ENCODE results near the gene LRRC8D. TPM values are rescaled to one million over a fixed set of nuclear protein-coding genes. Genes with fewer than 3 reads are reported as not detected.

The LRRC8D gene
- total RNA-seq, 1 experiment from 2014 or later, result 15.0 TPM

DNA sequence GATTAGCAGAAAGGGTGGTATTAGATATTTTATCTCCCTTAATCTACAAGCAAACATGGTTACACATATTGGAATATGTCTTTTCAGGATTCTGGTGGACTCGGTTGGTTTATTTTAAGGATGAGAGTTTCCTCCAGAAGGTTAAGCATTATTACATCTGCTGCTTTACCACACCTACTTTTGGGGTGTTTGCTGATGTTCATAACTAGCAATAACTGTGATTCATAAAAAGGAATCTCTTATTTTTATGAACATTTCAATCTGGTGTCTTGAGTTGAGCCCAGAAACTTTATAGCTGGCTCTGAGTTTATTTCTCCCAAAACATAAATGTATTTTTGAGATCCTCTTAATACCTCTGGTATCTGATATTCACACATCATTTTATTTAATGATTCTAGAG lies 82.7 kb downstream of the LRRC8D start (continued):
- no peak for TF ChIP-seq ZFX (IDR thresholded peaks at IDR 0.05)
- TF ChIP-seq YY1 (IDR thresholded peaks at IDR 0.05; ENCODE audit: extremely low read depth, insufficient replicate concordance, low read depth, low read length), result no peak
- TF ChIP-seq CBX3 (IDR thresholded peaks at IDR 0.05; ENCODE audit: low read depth), result no peak
- TF ChIP-seq, protein P1, sequence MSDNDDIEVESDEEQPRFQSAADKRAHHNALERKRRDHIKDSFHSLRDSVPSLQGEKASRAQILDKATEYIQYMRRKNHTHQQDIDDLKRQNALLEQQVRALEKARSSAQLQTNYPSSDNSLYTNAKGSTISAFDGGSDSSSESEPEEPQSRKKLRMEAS (IDR thresholded peaks at IDR 0.05), result no peak
- TF ChIP-seq, protein P2, sequence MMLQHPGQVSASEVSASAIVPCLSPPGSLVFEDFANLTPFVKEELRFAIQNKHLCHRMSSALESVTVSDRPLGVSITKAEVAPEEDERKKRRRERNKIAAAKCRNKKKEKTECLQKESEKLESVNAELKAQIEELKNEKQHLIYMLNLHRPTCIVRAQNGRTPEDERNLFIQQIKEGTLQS (IDR thresholded peaks at IDR 0.05), result no peak
- TF ChIP-seq ZNF274 (IDR thresholded peaks at IDR 0.05; ENCODE audit: low read depth, low read length), result no peak
- TF ChIP-seq FOSL1 (IDR thresholded peaks at IDR 0.05; ENCODE audit: low read depth), result no peak

DNA sequence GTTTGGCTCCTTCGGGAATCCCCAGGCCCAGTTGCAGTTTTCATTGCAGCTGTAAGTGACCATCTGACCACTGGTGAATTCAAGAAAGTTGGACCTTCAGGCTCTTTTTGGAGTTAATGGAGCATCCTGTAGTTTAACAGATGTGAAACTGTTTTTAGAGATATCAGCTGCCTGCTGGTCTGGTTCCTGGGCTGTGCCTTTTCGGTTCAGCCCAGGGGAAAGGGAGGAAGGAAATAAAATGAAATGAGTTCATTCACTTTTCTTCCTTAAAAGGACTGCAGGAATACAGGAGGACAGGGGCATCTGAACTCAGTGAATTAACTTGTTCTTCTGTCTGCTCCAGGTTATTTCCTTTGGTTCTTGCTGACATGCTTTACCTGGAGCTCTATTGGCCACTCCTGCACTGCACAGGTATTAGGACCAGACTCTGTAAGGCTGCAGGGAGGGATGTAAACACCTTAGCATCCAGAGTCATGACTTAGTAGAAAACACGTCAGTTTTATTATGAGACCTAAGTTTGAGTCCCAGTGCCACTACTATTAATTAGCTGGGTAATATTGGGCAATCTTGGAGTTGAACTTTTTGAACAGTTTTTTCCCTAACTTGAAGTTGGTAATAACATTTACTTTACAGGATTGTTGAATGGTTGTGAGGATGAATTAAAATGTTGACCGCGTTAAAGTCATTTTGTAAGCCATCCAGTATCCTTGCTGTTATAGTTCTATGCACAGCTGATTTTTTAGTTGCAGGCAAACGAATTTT lies 83.6 kb downstream of the LRRC8D start:
- DNase-seq (ENCODE audit: low read depth, low spot score) (no peak), ATAC-seq (no peak)
- RAD21 ChIA-PET (ENCODE audit: low non-redundant PET in 1 of 2, low total read pairs in 2 of 2, uncharacterized antibody in 2 of 2, unreplicated experiment in 2 of 2), result no interaction called here
- Histone ChIP-seq H3K4me3 (replicated peaks in 1 of 2; ENCODE audit: low read depth in 1 of 2, low read length in 2 of 2) (no peak overlapping the region), H3K27me3 (ENCODE audit: insufficient read depth, low read length) (no peaks in the 10 kb centered on the region), H3K27ac (ENCODE audit: low read depth, low read length) (no peak overlapping the region), H3K79me2 (ENCODE audit: insufficient read depth, low read length) (no peaks in the 10 kb centered on the region), H3K36me3 (ENCODE audit: control insufficient read depth in 1 of 2, insufficient read depth in 2 of 2, low read length in 2 of 2) (no peaks in the 10 kb centered on the region), H3K9me2 (ENCODE audit: insufficient read depth) (no peaks in the 10 kb centered on the region), H3K4me1 (ENCODE audit: control insufficient read depth in 1 of 2, insufficient read depth in 2 of 2, low read length in 2 of 2) (peaks cover 9 to 27% of the 10 kb centered on the region in 2 experiments), H3K4me2 (ENCODE audit: low read length) (no peak overlapping the region), H2AFZ (ENCODE audit: low read depth, low read length, poor library complexity, severe bottlenecking) (no peak overlapping the region), H3K9ac (ENCODE audit: low read length) (no peak overlapping the region), H4K20me1 (ENCODE audit: insufficient read depth) (no peaks in the 10 kb centered on the region), H3K9me3 (ENCODE audit: control insufficient read depth in 1 of 2, insufficient read depth in 1 of 2, low read depth in 1 of 2, low read length in 2 of 2) (no peaks in the 10 kb centered on the region)
- TF ChIP-seq, protein P3, sequence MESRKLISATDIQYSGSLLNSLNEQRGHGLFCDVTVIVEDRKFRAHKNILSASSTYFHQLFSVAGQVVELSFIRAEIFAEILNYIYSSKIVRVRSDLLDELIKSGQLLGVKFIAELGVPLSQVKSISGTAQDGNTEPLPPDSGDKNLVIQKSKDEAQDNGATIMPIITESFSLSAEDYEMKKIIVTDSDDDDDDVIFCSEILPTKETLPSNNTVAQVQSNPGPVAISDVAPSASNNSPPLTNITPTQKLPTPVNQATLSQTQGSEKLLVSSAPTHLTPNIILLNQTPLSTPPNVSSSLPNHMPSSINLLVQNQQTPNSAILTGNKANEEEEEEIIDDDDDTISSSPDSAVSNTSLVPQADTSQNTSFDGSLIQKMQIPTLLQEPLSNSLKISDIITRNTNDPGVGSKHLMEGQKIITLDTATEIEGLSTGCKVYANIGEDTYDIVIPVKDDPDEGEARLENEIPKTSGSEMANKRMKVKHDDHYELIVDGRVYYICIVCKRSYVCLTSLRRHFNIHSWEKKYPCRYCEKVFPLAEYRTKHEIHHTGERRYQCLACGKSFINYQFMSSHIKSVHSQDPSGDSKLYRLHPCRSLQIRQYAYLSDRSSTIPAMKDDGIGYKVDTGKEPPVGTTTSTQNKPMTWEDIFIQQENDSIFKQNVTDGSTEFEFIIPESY (IDR thresholded peaks at IDR 0.05; ENCODE audit: extremely low read depth, insufficient replicate concordance, low read length), result no peak
- TF ChIP-seq ZFX (IDR thresholded peaks at IDR 0.05) (no peak), TCF7L2 (IDR thresholded peaks at IDR 0.05; ENCODE audit: borderline replicate concordance, extremely low read depth, insufficient read depth, insufficient read length) (no peak), ZNF274 (IDR thresholded peaks at IDR 0.05; ENCODE audit: low read depth, low read length) (no peak), EZH2 (IDR thresholded peaks at IDR 0.05) (no peak), FOSL1 (IDR thresholded peaks at IDR 0.05; ENCODE audit: low read depth) (no peak), POLR2A (IDR thresholded peaks at IDR 0.05; ENCODE audit: borderline replicate concordance, extremely low read depth, insufficient read depth, insufficient read length) (no peak), POLR2AphosphoS5 (IDR thresholded peaks at IDR 0.05; ENCODE audit: low read depth, low read length) (no peak), EGR1 (IDR thresholded peaks at IDR 0.05; ENCODE audit: low read depth) (no peak), SRF (IDR thresholded peaks at IDR 0.05; ENCODE audit: low read depth) (no peak), YY1 (IDR thresholded peaks at IDR 0.05; ENCODE audit: extremely low read depth, insufficient replicate concordance, low read depth, low read length) (no peak), RAD21 (IDR thresholded peaks at IDR 0.05; ENCODE audit: low read depth) (no peak), ELF1 (IDR thresholded peaks at IDR 0.05; ENCODE audit: borderline replicate concordance, low read depth) (no peak), CEBPB (IDR thresholded peaks at IDR 0.05; ENCODE audit: low read depth) (no peak)
- TF ChIP-seq, protein P2 (IDR thresholded peaks at IDR 0.05), result no peak
- TF ChIP-seq, protein P1 (IDR thresholded peaks at IDR 0.05), result no peak
- TF ChIP-seq, protein P4, sequence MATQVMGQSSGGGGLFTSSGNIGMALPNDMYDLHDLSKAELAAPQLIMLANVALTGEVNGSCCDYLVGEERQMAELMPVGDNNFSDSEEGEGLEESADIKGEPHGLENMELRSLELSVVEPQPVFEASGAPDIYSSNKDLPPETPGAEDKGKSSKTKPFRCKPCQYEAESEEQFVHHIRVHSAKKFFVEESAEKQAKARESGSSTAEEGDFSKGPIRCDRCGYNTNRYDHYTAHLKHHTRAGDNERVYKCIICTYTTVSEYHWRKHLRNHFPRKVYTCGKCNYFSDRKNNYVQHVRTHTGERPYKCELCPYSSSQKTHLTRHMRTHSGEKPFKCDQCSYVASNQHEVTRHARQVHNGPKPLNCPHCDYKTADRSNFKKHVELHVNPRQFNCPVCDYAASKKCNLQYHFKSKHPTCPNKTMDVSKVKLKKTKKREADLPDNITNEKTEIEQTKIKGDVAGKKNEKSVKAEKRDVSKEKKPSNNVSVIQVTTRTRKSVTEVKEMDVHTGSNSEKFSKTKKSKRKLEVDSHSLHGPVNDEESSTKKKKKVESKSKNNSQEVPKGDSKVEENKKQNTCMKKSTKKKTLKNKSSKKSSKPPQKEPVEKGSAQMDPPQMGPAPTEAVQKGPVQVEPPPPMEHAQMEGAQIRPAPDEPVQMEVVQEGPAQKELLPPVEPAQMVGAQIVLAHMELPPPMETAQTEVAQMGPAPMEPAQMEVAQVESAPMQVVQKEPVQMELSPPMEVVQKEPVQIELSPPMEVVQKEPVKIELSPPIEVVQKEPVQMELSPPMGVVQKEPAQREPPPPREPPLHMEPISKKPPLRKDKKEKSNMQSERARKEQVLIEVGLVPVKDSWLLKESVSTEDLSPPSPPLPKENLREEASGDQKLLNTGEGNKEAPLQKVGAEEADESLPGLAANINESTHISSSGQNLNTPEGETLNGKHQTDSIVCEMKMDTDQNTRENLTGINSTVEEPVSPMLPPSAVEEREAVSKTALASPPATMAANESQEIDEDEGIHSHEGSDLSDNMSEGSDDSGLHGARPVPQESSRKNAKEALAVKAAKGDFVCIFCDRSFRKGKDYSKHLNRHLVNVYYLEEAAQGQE (IDR thresholded peaks at IDR 0.05; ENCODE audit: low read depth), result no peak
- POLR2A ChIA-PET, result no interaction called here
- intact Hi-C loops (cut with micrococcal nuclease), result no loop called here
- BruUV-seq (replicated peaks), result no TSS peak
- CTCF ChIA-PET, result no interaction called here

Data from HCT116 (cell line).